SU-DHL-6 (cell line): ENCODE measurements around the gene ASB16.
"Not testable (repeated sequence)": the region's sequence is repeated elsewhere in the genome, so short reads cannot be mapped to it uniquely, and the experiment has no call there.

Source experiments
- H2AFZ ChIP-seq: fragments of 200-600 bp; sonication (generic); 2 replicates; pipeline ENCODE4 v1.6.1; 2014; ENCODE audit warnings: low read depth, mild to moderate bottlenecking, moderate library complexity, mixed read lengths, antibody characterized with exemption, low read length; ENCODE audit not compliant: severe bottlenecking
- H3F3A ChIP-seq: fragments of 200-600 bp; shearing (Covaris generic); 2 replicates; pipeline ENCODE4 v1.6.0; 2016; ENCODE audit warnings: antibody characterized with exemption, mild to moderate bottlenecking; ENCODE audit not compliant: insufficient read depth
- H3K27ac ChIP-seq: fragments of 200-600 bp; sonication (generic); 2 replicates; pipeline ENCODE4 v1.5.1; 2016; ENCODE audit warnings: low read depth, mild to moderate bottlenecking, low read length, moderate library complexity, mixed read lengths
- H3K27me3 ChIP-seq: fragments of 200-600 bp; sonication (generic), shearing (Covaris generic); 2 replicates; pipeline ENCODE4 v1.6.0; 2014; ENCODE audit warnings: mild to moderate bottlenecking, low read length
- H3K36me3 ChIP-seq: fragments of 200-600 bp; sonication (generic); 2 replicates; pipeline ENCODE4 v1.6.1; 2014; ENCODE audit warnings: mild to moderate bottlenecking, low read length, mixed read lengths
- H3K4me2 ChIP-seq: fragments of 300-600, 200-600 bp; shearing (Covaris generic), sonication (generic); 2 replicates; pipeline ENCODE4 v1.6.0; 2014; ENCODE audit warnings: low read length, low read depth, mild to moderate bottlenecking; ENCODE audit not compliant: poor library complexity, severe bottlenecking
- H3K4me3 ChIP-seq: fragments of 200-600 bp; sonication (generic); 2 replicates; pipeline ENCODE4 v1.5.1; 2014; ENCODE audit warnings: antibody characterized with exemption, low read length, mild to moderate bottlenecking, mixed read lengths; ENCODE audit not compliant: insufficient read depth, poor library complexity, severe bottlenecking
- H3K79me2 ChIP-seq: fragments of 200-600 bp; sonication (generic); 2 replicates; pipeline ENCODE4 v1.6.1; 2014; ENCODE audit warnings: mild to moderate bottlenecking, low read length, moderate library complexity; ENCODE audit not compliant: insufficient read depth
- H3K9ac ChIP-seq: fragments of 200-600 bp; sonication (generic); 2 replicates; pipeline ENCODE4 v1.7.0; 2014; ENCODE audit warnings: mild to moderate bottlenecking, low read length
- H3K9me2 ChIP-seq: fragments of 200-600 bp; sonication (generic); replicated peaks from 2 replicates; pipeline ENCODE4 v1.6.1; 2014; ENCODE audit warnings: low read length; ENCODE audit not compliant: insufficient read depth
- H3K9me3 ChIP-seq: fragments of 200-600 bp; sonication (generic); 2 replicates; pipeline ENCODE4 v1.6.1; 2014; ENCODE audit warnings: low read length, mixed read lengths; ENCODE audit not compliant: insufficient read depth
- H4K20me1 ChIP-seq: fragments of 200-600 bp; sonication (generic); 2 replicates; pipeline ENCODE4 v1.6.1; 2014; ENCODE audit warnings: low read depth, mild to moderate bottlenecking, antibody characterized with exemption, low read length, moderate library complexity, mixed read lengths
- CTCF ChIP-seq: fragments of 200-600 bp; sonication (generic); IDR thresholded peaks from one replicate; pipeline ENCODE4 v1.5.1; 2017; ENCODE audit warnings: antibody characterized with exemption, mild to moderate bottlenecking, low read length, moderate library complexity; ENCODE audit not compliant: insufficient read depth, poor library complexity, severe bottlenecking
- EZH2phosphoT487 ChIP-seq: fragments of 200-600 bp; sonication (generic), shearing (Covaris generic); conservative IDR thresholded peaks from 2 replicates; pipeline ENCODE4 v1.6.1; 2018; ENCODE audit warnings: mild to moderate bottlenecking, antibody characterized with exemption, low read length, moderate library complexity, mixed read lengths

Gene ASB16

GRCh38 chr17:44144966-44145739, 25.4 kb upstream of the ASB16 start:
- Histone ChIP-seq H3K9me3 (no peaks in the 10 kb centered on the region), H3K79me2 (peaks cover 16% of the 10 kb centered on the region; the same call in 1 of the 2 replicates), H3K4me2 (no peak overlapping the region), H2AFZ (no peak overlapping the region), H4K20me1 (no peaks in the 10 kb centered on the region), H3K9ac (no peak overlapping the region), H3F3A (no peaks in the 10 kb centered on the region), H3K27me3 (no peaks in the 10 kb centered on the region), H3K4me3 (no peak overlapping the region), H3K9me2 (no peaks in the 10 kb centered on the region), H3K36me3 (no peaks in the 10 kb centered on the region), H3K27ac (no peak overlapping the region)
- TF ChIP-seq EZH2phosphoT487 = no peak
- TF ChIP-seq CTCF = no peak

GRCh38 chr17:44146375-44147346, 23.8 kb upstream of the ASB16 start:
- Histone ChIP-seq H3K9ac (no peak overlapping the region), H3K36me3 (no peaks in the 10 kb centered on the region)
- TF ChIP-seq CTCF (no peak), EZH2phosphoT487 (no peak)

GRCh38 chr17:44147812-44148211, 22.7 kb upstream of the ASB16 start:
- Histone ChIP-seq H3K27ac (no peak overlapping the region), H3K36me3 (no peaks in the 10 kb centered on the region), H3F3A (no peaks in the 10 kb centered on the region), H3K9me3 (no peaks in the 10 kb centered on the region), H3K4me3 (no peak overlapping the region), H3K4me2 (no peak overlapping the region), H3K27me3 (no peaks in the 10 kb centered on the region), H3K79me2 (peaks cover 17% of the 10 kb centered on the region; the same call in 1 of the 2 replicates), H4K20me1 (no peaks in the 10 kb centered on the region), H2AFZ (no peak overlapping the region), H3K9ac (no peak overlapping the region), H3K9me2 (no peaks in the 10 kb centered on the region)
- TF ChIP-seq EZH2phosphoT487 (no peak), CTCF (no peak)

More at GRCh38 chr17:44146375-44147346, 23.8 kb upstream of the ASB16 start:
- no peak overlapping the region for H2AFZ ChIP-seq
- no peak overlapping the region for H3K4me2 ChIP-seq
- no peak overlapping the region for H3K27ac ChIP-seq
- H3K9me2 ChIP-seq = no peaks in the 10 kb centered on the region
- H4K20me1 ChIP-seq = no peaks in the 10 kb centered on the region
- no peaks in the 10 kb centered on the region for H3F3A ChIP-seq
- H3K4me3 ChIP-seq = no peak overlapping the region
- no peaks in the 10 kb centered on the region for H3K9me3 ChIP-seq
- H3K79me2 ChIP-seq = peaks cover 26% of the 10 kb centered on the region; the same call in 1 of the 2 replicates
- no peaks in the 10 kb centered on the region for H3K27me3 ChIP-seq

GRCh38 chr17:44149066-44149465, 21.4 kb upstream of the ASB16 start:
- not testable (repeated sequence) for H4K20me1 ChIP-seq, H3K36me3 ChIP-seq, H3K9ac ChIP-seq, H3K9me3 ChIP-seq, H3K27me3 ChIP-seq, H3K4me3 ChIP-seq, H3K9me2 ChIP-seq, H2AFZ ChIP-seq, H3K27ac ChIP-seq, H3K4me2 ChIP-seq, H3K79me2 ChIP-seq, H3F3A ChIP-seq
